Adrenal gland (tissue), 5 donors: ENCODE data around the gene GSKIP.

ENCODE experiments used
- CTCF ChIP-seq, 6 experiments: fragments of 450-650 bp in 4 of 6; fragments of 200-600 bp in 2 of 6; sonication (generic) in 1 of 6; IDR thresholded peaks; 1 replicate in 5 of 6; 2 replicates in 1 of 6; pipeline versions ENCODE4 v1.5.1 to v1.8.0; 2016 to 2021; ENCODE audit warnings: antibody characterized with exemption in 6 of 6, mild to moderate bottlenecking in 2 of 6, moderate library complexity in 1 of 6
- POLR2A ChIP-seq, 2 donors: fragments of 450-650 bp; IDR thresholded peaks; one replicate each; pipeline ENCODE4 v1.6.1; 2017; ENCODE audit warnings: antibody characterized with exemption in 2 of 2, mild to moderate bottlenecking in 2 of 2, moderate library complexity in 1 of 2
- donor health status: DM: no; HTN: no; CAD: no.

- TF ChIP-seq CTCF (IDR thresholded peaks at IDR 0.05) (no peak), POLR2A (IDR thresholded peaks at IDR 0.05) (no peak)
These were observed 47.2 kb upstream of the GSKIP start for GRCh38 chr14:96316087-96316486.
